Measurements from ENCODE around the gene L1CAM. TPM values are rescaled to one million over a fixed set of nuclear protein-coding genes. Genes with fewer than 3 reads are reported as not detected.

Gene L1CAM
- 1 to 10 TPM; 2.3 to 2.4 TPM for total RNA-seq

- peak; percentile 59 for ATAC-seq (replicated peaks)
- peak within 1 kb of the TSS; percentile 27 for H3K4me3 Mint-ChIP-seq
- no peaks in the 10 kb centered on the region for H3K36me3 Mint-ChIP-seq (ENCODE audit: low read depth)
- H3K9me3 Mint-ChIP-seq: no peaks in the 10 kb centered on the region
- no peak within 1 kb of the TSS for H3K27ac Mint-ChIP-seq
- no peaks in the 10 kb centered on the region for H3K4me1 Mint-ChIP-seq
- H3K27me3 Mint-ChIP-seq: peaks cover 4% of the 10 kb centered on the region
Observed at GRCh38 chrX:153885968-153886903, at the start of gene L1CAM. L1CAM (minus strand) TSS chrX:153886173; CDS start chrX:153875836, 10,337 bp downstream.

GRCh38 chrX:153935326-153935851, 49.4 kb upstream of the L1CAM start:
- Mint-ChIP-seq H3K9me3 (no peaks in the 10 kb centered on the region), H3K27ac (no peak overlapping the region), H3K4me3 (peak overlapping the region; percentile 52), H3K36me3 (ENCODE audit: low read depth) (peaks cover 37% of the 10 kb centered on the region), H3K27me3 (no peaks in the 10 kb centered on the region), H3K4me1 (peaks cover 6% of the 10 kb centered on the region)
- ATAC-seq (replicated peaks): peak; percentile 43

- Mint-ChIP-seq H3K27me3 (no peaks in the 10 kb centered on the region), H3K36me3 (ENCODE audit: low read depth) (peaks cover 37% of the 10 kb centered on the region), H3K4me3 (peak within 1 kb of the TSS; percentile 79), H3K9me3 (no peaks in the 10 kb centered on the region), H3K4me1 (peaks cover 6% of the 10 kb centered on the region), H3K27ac (peak within 1 kb of the TSS; percentile 41)
- peak; percentile 98 for ATAC-seq (replicated peaks)
Observed at GRCh38 chrX:153934762-153935325, 48.9 kb upstream of the L1CAM start, which contains the start of gene NAA10. NAA10 (minus strand) TSS chrX:153935037; CDS start chrX:153934904, 133 bp downstream.

GRCh38 chrX:153934148-153934761, 48.3 kb upstream of the L1CAM start:
- Mint-ChIP-seq H3K27ac (peak overlapping the region; percentile 41), H3K4me3 (peak overlapping the region; percentile 79), H3K36me3 (ENCODE audit: low read depth) (peaks cover 38% of the 10 kb centered on the region), H3K9me3 (no peaks in the 10 kb centered on the region), H3K4me1 (peaks cover 6% of the 10 kb centered on the region), H3K27me3 (no peaks in the 10 kb centered on the region)
- no peak for ATAC-seq (replicated peaks)

- no peaks in the 10 kb centered on the region for H3K27me3 Mint-ChIP-seq
Observed at GRCh38 chrX:153933748-153934147, 47.8 kb upstream of the L1CAM start.

GRCh38 chrX:153932220-153932915, 46.4 kb upstream of the L1CAM start:
- H3K27ac Mint-ChIP-seq: no peak overlapping the region
- no peaks in the 10 kb centered on the region for H3K9me3 Mint-ChIP-seq
- no peak overlapping the region for H3K4me3 Mint-ChIP-seq
- H3K36me3 Mint-ChIP-seq (ENCODE audit: low read depth): peaks cover 49% of the 10 kb centered on the region
- H3K4me1 Mint-ChIP-seq: peaks cover 6% of the 10 kb centered on the region
- no peaks in the 10 kb centered on the region for H3K27me3 Mint-ChIP-seq
- ATAC-seq (replicated peaks): no peak

More at GRCh38 chrX:153933748-153934147, 47.8 kb upstream of the L1CAM start:
- Mint-ChIP-seq H3K4me1 (peaks cover 6% of the 10 kb centered on the region), H3K27ac (peak overlapping the region; percentile 41), H3K9me3 (no peaks in the 10 kb centered on the region), H3K36me3 (ENCODE audit: low read depth) (peaks cover 43% of the 10 kb centered on the region), H3K4me3 (peak overlapping the region; percentile 79)
- ATAC-seq (replicated peaks): no peak

GRCh38 chrX:153931748-153932147, 45.8 kb upstream of the L1CAM start:
- peak overlapping the region; percentile 83 for H3K27ac Mint-ChIP-seq
- H3K9me3 Mint-ChIP-seq: no peaks in the 10 kb centered on the region
- H3K27me3 Mint-ChIP-seq: no peaks in the 10 kb centered on the region
- peak overlapping the region; percentile 17 for H3K4me3 Mint-ChIP-seq
- peaks cover 6% of the 10 kb centered on the region for H3K4me1 Mint-ChIP-seq
- H3K36me3 Mint-ChIP-seq (ENCODE audit: low read depth): peaks cover 49% of the 10 kb centered on the region
- no peak for ATAC-seq (replicated peaks)

- Mint-ChIP-seq H3K9me3 (no peaks in the 10 kb centered on the region), H3K4me3 (peak overlapping the region; percentile 17), H3K4me1 (peaks cover 6% of the 10 kb centered on the region), H3K27ac (peak overlapping the region; percentile 83), H3K27me3 (no peaks in the 10 kb centered on the region), H3K36me3 (ENCODE audit: low read depth) (peaks cover 49% of the 10 kb centered on the region)
- ATAC-seq (replicated peaks): no peak
Observed at GRCh38 chrX:153931151-153931550, 45.2 kb upstream of the L1CAM start.

GRCh38 chrX:153930011-153930910, 44.3 kb upstream of the L1CAM start:
- no peak for ATAC-seq (replicated peaks)

GRCh38 chrX:153929576-153929975, 43.6 kb upstream of the L1CAM start:
- Mint-ChIP-seq H3K4me3 (peak overlapping the region; percentile 88), H3K4me1 (peaks cover 6% of the 10 kb centered on the region)

More at GRCh38 chrX:153930011-153930910, 44.3 kb upstream of the L1CAM start:
- Mint-ChIP-seq H3K4me3 (no peak overlapping the region), H3K27ac (no peak overlapping the region), H3K9me3 (no peaks in the 10 kb centered on the region), H3K4me1 (peaks cover 6% of the 10 kb centered on the region), H3K27me3 (no peaks in the 10 kb centered on the region), H3K36me3 (ENCODE audit: low read depth) (peaks cover 49% of the 10 kb centered on the region)

GRCh38 chrX:153928846-153929245, 42.9 kb upstream of the L1CAM start:
- H3K36me3 Mint-ChIP-seq (ENCODE audit: low read depth): peaks cover 53% of the 10 kb centered on the region
- peak overlapping the region; percentile 60 for H3K27ac Mint-ChIP-seq
- no peaks in the 10 kb centered on the region for H3K27me3 Mint-ChIP-seq
- H3K4me3 Mint-ChIP-seq: peak overlapping the region; percentile 88
- no peaks in the 10 kb centered on the region for H3K9me3 Mint-ChIP-seq
- no peak for ATAC-seq (replicated peaks)
- H3K4me1 Mint-ChIP-seq: peaks cover 6% of the 10 kb centered on the region

More at GRCh38 chrX:153929576-153929975, 43.6 kb upstream of the L1CAM start:
- peaks cover 52% of the 10 kb centered on the region for H3K36me3 Mint-ChIP-seq (ENCODE audit: low read depth)
- no peaks in the 10 kb centered on the region for H3K27me3 Mint-ChIP-seq
- no peaks in the 10 kb centered on the region for H3K9me3 Mint-ChIP-seq
- H3K27ac Mint-ChIP-seq: no peak overlapping the region
- ATAC-seq (replicated peaks): no peak

GRCh38 chrX:153927922-153928760, 42.2 kb upstream of the L1CAM start:
- Mint-ChIP-seq H3K27ac (peak overlapping the region; percentile 91), H3K36me3 (ENCODE audit: low read depth) (peaks cover 55% of the 10 kb centered on the region), H3K4me1 (peaks cover 6% of the 10 kb centered on the region), H3K27me3 (no peaks in the 10 kb centered on the region), H3K9me3 (no peaks in the 10 kb centered on the region), H3K4me3 (peak overlapping the region; percentile 88)
- ATAC-seq (replicated peaks): peak; percentile 83

All from activated T-helper 17 cell treated with anti-CD3 and anti-CD28 coated beads, Interleukin-2, amount 50 U/mL, for 72 hours (primary cell).